GM12878 (cell line): Measurements from ENCODE around the gene GGN. TPM values are rescaled to one million over a fixed set of nuclear protein-coding genes. Genes with fewer than 3 reads are reported as not detected.
"Not testable (repeated sequence)": the region's sequence is repeated elsewhere in the genome, so short reads cannot be mapped to it uniquely, and the experiment has no call there.

Experiments
- ATAC-seq: fragments of 200-7000 bp; cut with Tn5 transposase; 3 replicates; pipeline ENCODE4 v1.9.1; 2020; ENCODE audit warnings: mild to moderate bottlenecking, moderate library complexity
- BruUV-seq: library from RNA; stranded (reverse); fragments of 400-500 nt; replicated peaks from 2 replicates; lab custom pipeline; 2021; lab: Mats Ljungman, UMichigan
- CTCF ChIA-PET: fragments of 300-600 bp; sonication (Branson Sonifier 250); formaldehyde crosslinking; extraction: SDS; loops from one replicate; lab custom pipeline; 2021; ENCODE audit warnings: inconsistent platforms; lab: Yijun Ruan, JAX
- POLR2A ChIA-PET: fragments of 350-600 bp; formaldehyde crosslinking; extraction: SDS; loops from one replicate; lab custom pipeline; 2021; ENCODE audit warnings: inconsistent platforms; lab: Charles Lee
- RAD21 ChIA-PET: fragments of 300-600 bp; sonication (Branson Sonifier 250); formaldehyde crosslinking; loops from one replicate; lab custom pipeline; 2023; ENCODE audit warnings: antibody characterized with exemption; ENCODE audit not compliant: unreplicated experiment; lab: Charles Lee
- SMC1A ChIA-PET: fragments of 300-600 bp; sonication (Branson Sonifier 250); formaldehyde crosslinking; loops from one replicate; lab custom pipeline; 2023; ENCODE audit not compliant: unreplicated experiment, uncharacterized antibody; lab: Charles Lee
- DNase-seq: peaks from one replicate; pipeline ENCODE4 v3.0.0-alpha.2; 2011; ENCODE audit warnings: low read depth, low spot score
- FAIRE-seq: peaks from 3 replicates; lab custom pipeline; 2011; peaks lifted over from hg19 to GRCh38; lab: Jason Lieb, UNC
- H2AFZ ChIP-seq: 2 replicates; pipeline ENCODE4 v1.6.0; 2011; ENCODE audit warnings: low read depth, low read length, control low read depth; ENCODE audit not compliant: control insufficient read depth
- H3K27ac ChIP-seq: 2 replicates; pipeline ENCODE4 v1.5.1; 2011; ENCODE audit warnings: control low read depth; ENCODE audit not compliant: control insufficient read depth, insufficient read depth
- H3K27me3 ChIP-seq, 2 experiments: replicated peaks in 1 of 2; 2 replicates each; pipeline versions ENCODE4 v1.6.0 to v1.6.1; 2011; ENCODE audit warnings: low read length in 1 of 2; ENCODE audit not compliant: control insufficient read depth in 2 of 2, insufficient read depth in 2 of 2
- H3K36me3 ChIP-seq, 2 experiments: 2 replicates each; pipeline ENCODE4 v1.5.1; 2011; ENCODE audit warnings: low read length in 1 of 2; ENCODE audit not compliant: control insufficient read depth in 2 of 2, insufficient read depth in 2 of 2
- H3K4me1 ChIP-seq: 2 replicates; pipeline ENCODE4 v1.6.1; 2011; ENCODE audit warnings: mild to moderate bottlenecking, low read length, moderate library complexity, mixed read lengths; ENCODE audit not compliant: control insufficient read depth, insufficient read depth
- H3K4me2 ChIP-seq: 2 replicates; pipeline ENCODE4 v1.6.0; 2011; ENCODE audit warnings: control low read depth; ENCODE audit not compliant: control insufficient read depth, insufficient read depth
- H3K4me3 ChIP-seq: fragments of 200-600 bp; sonication (generic); 2 replicates; pipeline ENCODE4 v1.5.1; 2016
- H3K79me2 ChIP-seq: 2 replicates; pipeline ENCODE4 v1.6.0; 2011; ENCODE audit warnings: low read length; ENCODE audit not compliant: control insufficient read depth, insufficient read depth
- H3K9ac ChIP-seq: 2 replicates; pipeline ENCODE4 v1.8.0; 2011; ENCODE audit warnings: low read length, control low read depth, mixed read lengths; ENCODE audit not compliant: control insufficient read depth, insufficient read depth
- H3K9me3 ChIP-seq: replicated peaks from 3 replicates; pipeline ENCODE4 v1.5.1; 2011; ENCODE audit warnings: mild to moderate bottlenecking, low read length; ENCODE audit not compliant: control insufficient read depth, insufficient read depth
- H4K20me1 ChIP-seq: 2 replicates; pipeline ENCODE4 v1.6.0; 2011; ENCODE audit not compliant: control insufficient read depth, insufficient read depth
- CREM ChIP-seq: IDR thresholded peaks from 2 replicates; pipeline ENCODE4 v1.6.1; 2014; ENCODE audit warnings: antibody characterized with exemption, low read depth
- HDGF ChIP-seq: fragments of 450-650 bp; IDR thresholded peaks from 2 replicates; pipeline ENCODE4 v1.6.1; 2016; ENCODE audit warnings: antibody characterized with exemption
- IRF4 ChIP-seq: IDR thresholded peaks from 2 replicates; pipeline ENCODE4 v1.6.1; 2011; ENCODE audit warnings: low read depth, low read length
- JUNB ChIP-seq: IDR thresholded peaks from 2 replicates; pipeline ENCODE4 v1.6.1; 2016; ENCODE audit warnings: antibody characterized with exemption, mild to moderate bottlenecking
- MXI1 ChIP-seq: fragments of 150-350 bp; IDR thresholded peaks from 2 replicates; pipeline ENCODE4 v1.6.1; 2011; ENCODE audit warnings: low read depth, mild to moderate bottlenecking, inconsistent platforms, low read length, improper control_type of control experiment
- NBN ChIP-seq: fragments of 450-650 bp; IDR thresholded peaks from 2 replicates; pipeline ENCODE4 v1.6.1; 2016
- RELA ChIP-seq: fragments of 450-650 bp; IDR thresholded peaks from 2 replicates; pipeline ENCODE4 v1.8.0; 2014; ENCODE audit warnings: borderline replicate concordance; ENCODE audit not compliant: partially characterized antibody
- SP1 ChIP-seq: IDR thresholded peaks from one replicate; pipeline ENCODE4 v1.6.1; 2011; ENCODE audit warnings: low read depth, low read length
- TCF12 ChIP-seq: IDR thresholded peaks from 2 replicates; pipeline ENCODE4 v1.6.1; 2011; ENCODE audit warnings: low read depth, mild to moderate bottlenecking, low read length
- WGBS: methylation state at CpG from one replicate; pipeline ENCODE4 v1.1.6; 2016; ENCODE audit warnings: low lambda C conversion rate; ENCODE audit not compliant: insufficient replicate concordance, insufficient coverage; ENCODE audit errors: missing lambda C conversion rate; 5-methylcytosine and 5-hydroxymethylcytosine counted together
- in situ Hi-C: fragments of 300-500 bp; cut with MboI; formaldehyde crosslinking; loops from 9 replicates; pipeline ENCODE4 v1.14.3; 2018; ENCODE audit warnings: mixed read lengths
- intact Hi-C: fragments of 100-400 bp; cut with micrococcal nuclease; formaldehyde crosslinking; loops from one replicate; pipeline ENCODE4 v1.14.2; 2022; ENCODE audit not compliant: unreplicated experiment
- polyA plus RNA-seq, 11 experiments: library from polyadenylated mRNA; depleted of rRNA in 4 of 11; unstranded in 6 of 11; stranded (reverse) in 5 of 11; fragments of >200 nt; fragmentation: Nextera tagmentation in 4 of 11; fragmentation: Illumina TruSeq in 1 of 11; extraction: Ambion mirVana in 4 of 11; extraction: Trizol in 1 of 11; gene quantifications; 1 replicate in 1 of 11; 2 replicates in 10 of 11; pipeline versions ENCODE4 v1.2.1 to v1.2.3, GENCODE V29; 2011 to 2016; ENCODE audit warnings: inconsistent platforms in 2 of 11, missing spikeins in 2 of 11, low read depth in 1 of 11
- total RNA-seq, 4 experiments: library from RNA; depleted of rRNA in 3 of 4; stranded (reverse); fragments of >200 nt in 3 of 4; fragmentation: Illumina TruSeq in 1 of 4; extraction: Trizol in 1 of 4; gene quantifications; 2 replicates each; pipeline versions ENCODE4 v1.2.1 to v1.2.3, GENCODE V29; 2013 to 2021
- TF ChIP-seq, protein P1 (sequence below): IDR thresholded peaks from 2 replicates; pipeline ENCODE4 v1.6.1; 2011; ENCODE audit warnings: borderline replicate concordance, low read depth, mild to moderate bottlenecking, moderate library complexity, low read length; ENCODE audit not compliant: insufficient read depth, poor library complexity, severe bottlenecking
- TF ChIP-seq, protein P2 (sequence below): fragments of 450-650 bp; IDR thresholded peaks from 2 replicates; pipeline ENCODE4 v1.6.1; 2017; ENCODE audit warnings: mild to moderate bottlenecking, low read depth, inconsistent platforms; ENCODE audit not compliant: poor library complexity, severe bottlenecking
- TF ChIP-seq, protein P3 (sequence below): fragments of 450-650 bp; IDR thresholded peaks from 2 replicates; pipeline ENCODE4 v1.6.1; 2017; ENCODE audit warnings: low read depth, mild to moderate bottlenecking, moderate library complexity
- TF ChIP-seq, protein P4 (sequence below): fragments of 450-650 bp; IDR thresholded peaks from 2 replicates; pipeline ENCODE4 v1.6.1; 2017; ENCODE audit warnings: mild to moderate bottlenecking, moderate library complexity

The GGN gene
- total and polyA plus RNA-seq, 10 of the 15 experiments (the other 5 are each of a cell fraction or from before 2014, with no cell fraction given): not detected

DNA sequence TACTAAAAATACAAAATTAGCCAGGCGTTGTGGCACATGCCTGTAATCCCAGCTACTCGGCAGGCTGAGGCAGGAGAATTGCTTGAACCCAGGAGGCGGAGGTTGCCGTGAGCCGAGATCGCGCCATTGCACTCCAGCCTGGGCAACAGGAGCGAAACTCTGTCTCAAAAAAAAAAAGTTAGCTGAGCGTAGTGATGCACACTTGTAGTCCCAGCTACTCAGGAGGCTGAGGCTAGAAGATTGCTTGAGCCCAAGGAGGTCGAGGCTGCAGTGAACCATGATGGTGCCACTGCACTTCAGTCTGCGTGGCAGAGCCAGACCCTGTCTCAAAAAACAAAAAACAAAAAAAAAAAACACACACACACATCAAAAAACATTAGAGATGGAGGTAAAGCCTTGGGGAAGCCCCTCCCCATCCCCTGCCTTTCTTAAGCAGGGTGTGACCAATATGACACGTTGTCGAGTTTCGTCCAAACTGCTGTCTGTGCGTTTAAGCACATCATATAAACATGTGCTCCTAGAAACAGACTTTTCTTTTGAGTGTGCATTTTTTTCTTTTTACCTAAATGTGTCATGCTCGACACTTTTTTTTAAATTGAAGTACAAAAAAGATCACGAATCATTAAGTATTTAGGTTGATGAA lies 39.3 kb upstream of the GGN start:
- WGBS: 3% methylated on average over 17 of the region's 17 CpGs
- in situ Hi-C loops, H3K36me3 ChIP-seq, H3K27ac ChIP-seq, H3K9me3 ChIP-seq, intact Hi-C loops, BruUV-seq, H3K4me3 ChIP-seq, H3K27me3 ChIP-seq, H3K79me2 ChIP-seq, H4K20me1 ChIP-seq: not testable (repeated sequence)
- FAIRE-seq: peak; percentile 78
- peak overlapping the region; percentile 19 for H3K4me2 ChIP-seq
- H2AFZ ChIP-seq: peak overlapping the region; percentile 64
- RAD21 ChIA-PET: interaction anchor here (0.8 kb wide), 1 partner anchor 404 kb away, joined by 3 read pairs; the partner anchor contains the start of gene ECH1
- H3K4me1 ChIP-seq: peaks cover 16% of the 10 kb centered on the region
- POLR2A ChIA-PET: interaction anchor here (0.6 to 0.7 kb wide), 2 partner anchors 502 to 1513 kb away, joined by 3 to 4 read pairs; no protein-coding TSS in a partner anchor
- CTCF ChIA-PET: interaction anchor here (0.7 to 1.0 kb wide), 2 partner anchors 25 to 27 kb away, joined by 3 read pairs; partner anchors contain the start of gene FAM98C
- ATAC-seq: peak; percentile 89
- H3K9ac ChIP-seq: peak overlapping the region; percentile 25
- SMC1A ChIA-PET: interaction anchor here (3.7 kb wide), 1 partner anchor 23 kb away, joined by 17 read pairs; the partner anchor contains the start of gene FAM98C
- DNase-seq: peak; percentile 55
- TF ChIP-seq, protein P1, sequence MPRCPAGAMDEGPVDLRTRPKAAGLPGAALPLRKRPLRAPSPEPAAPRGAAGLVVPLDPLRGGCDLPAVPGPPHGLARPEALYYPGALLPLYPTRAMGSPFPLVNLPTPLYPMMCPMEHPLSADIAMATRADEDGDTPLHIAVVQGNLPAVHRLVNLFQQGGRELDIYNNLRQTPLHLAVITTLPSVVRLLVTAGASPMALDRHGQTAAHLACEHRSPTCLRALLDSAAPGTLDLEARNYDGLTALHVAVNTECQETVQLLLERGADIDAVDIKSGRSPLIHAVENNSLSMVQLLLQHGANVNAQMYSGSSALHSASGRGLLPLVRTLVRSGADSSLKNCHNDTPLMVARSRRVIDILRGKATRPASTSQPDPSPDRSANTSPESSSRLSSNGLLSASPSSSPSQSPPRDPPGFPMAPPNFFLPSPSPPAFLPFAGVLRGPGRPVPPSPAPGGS: peak; percentile 72
- TF ChIP-seq TCF12 (0 out of 2 replicates have a peak, but pooled peaks have one; percentile 4), RELA (peak; percentile 52), JUNB (peak; percentile 89), HDGF (peak; percentile 62; the same call in 1 of the 2 replicates), IRF4 (peak; percentile 56; the same call in 1 of the 2 replicates), NBN (peak; percentile 81), SP1 (peak; percentile 26), MXI1 (0 out of 2 replicates have a peak, but pooled peaks have one; percentile 50), CREM (peak; percentile 64; the same call in 1 of the 2 replicates)
- TF ChIP-seq, protein P2, sequence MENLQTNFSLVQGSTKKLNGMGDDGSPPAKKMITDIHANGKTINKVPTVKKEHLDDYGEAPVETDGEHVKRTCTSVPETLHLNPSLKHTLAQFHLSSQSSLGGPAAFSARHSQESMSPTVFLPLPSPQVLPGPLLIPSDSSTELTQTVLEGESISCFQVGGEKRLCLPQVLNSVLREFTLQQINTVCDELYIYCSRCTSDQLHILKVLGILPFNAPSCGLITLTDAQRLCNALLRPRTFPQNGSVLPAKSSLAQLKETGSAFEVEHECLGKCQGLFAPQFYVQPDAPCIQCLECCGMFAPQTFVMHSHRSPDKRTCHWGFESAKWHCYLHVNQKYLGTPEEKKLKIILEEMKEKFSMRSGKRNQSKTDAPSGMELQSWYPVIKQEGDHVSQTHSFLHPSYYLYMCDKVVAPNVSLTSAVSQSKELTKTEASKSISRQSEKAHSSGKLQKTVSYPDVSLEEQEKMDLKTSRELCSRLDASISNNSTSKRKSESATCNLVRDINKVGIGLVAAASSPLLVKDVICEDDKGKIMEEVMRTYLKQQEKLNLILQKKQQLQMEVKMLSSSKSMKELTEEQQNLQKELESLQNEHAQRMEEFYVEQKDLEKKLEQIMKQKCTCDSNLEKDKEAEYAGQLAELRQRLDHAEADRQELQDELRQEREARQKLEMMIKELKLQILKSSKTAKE: peak; percentile 83
- TF ChIP-seq, protein P3, sequence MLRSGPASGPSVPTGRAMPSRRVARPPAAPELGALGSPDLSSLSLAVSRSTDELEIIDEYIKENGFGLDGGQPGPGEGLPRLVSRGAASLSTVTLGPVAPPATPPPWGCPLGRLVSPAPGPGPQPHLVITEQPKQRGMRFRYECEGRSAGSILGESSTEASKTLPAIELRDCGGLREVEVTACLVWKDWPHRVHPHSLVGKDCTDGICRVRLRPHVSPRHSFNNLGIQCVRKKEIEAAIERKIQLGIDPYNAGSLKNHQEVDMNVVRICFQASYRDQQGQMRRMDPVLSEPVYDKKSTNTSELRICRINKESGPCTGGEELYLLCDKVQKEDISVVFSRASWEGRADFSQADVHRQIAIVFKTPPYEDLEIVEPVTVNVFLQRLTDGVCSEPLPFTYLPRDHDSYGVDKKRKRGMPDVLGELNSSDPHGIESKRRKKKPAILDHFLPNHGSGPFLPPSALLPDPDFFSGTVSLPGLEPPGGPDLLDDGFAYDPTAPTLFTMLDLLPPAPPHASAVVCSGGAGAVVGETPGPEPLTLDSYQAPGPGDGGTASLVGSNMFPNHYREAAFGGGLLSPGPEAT: peak; percentile 81; the same call in 1 of the 2 replicates
- TF ChIP-seq, protein P4, sequence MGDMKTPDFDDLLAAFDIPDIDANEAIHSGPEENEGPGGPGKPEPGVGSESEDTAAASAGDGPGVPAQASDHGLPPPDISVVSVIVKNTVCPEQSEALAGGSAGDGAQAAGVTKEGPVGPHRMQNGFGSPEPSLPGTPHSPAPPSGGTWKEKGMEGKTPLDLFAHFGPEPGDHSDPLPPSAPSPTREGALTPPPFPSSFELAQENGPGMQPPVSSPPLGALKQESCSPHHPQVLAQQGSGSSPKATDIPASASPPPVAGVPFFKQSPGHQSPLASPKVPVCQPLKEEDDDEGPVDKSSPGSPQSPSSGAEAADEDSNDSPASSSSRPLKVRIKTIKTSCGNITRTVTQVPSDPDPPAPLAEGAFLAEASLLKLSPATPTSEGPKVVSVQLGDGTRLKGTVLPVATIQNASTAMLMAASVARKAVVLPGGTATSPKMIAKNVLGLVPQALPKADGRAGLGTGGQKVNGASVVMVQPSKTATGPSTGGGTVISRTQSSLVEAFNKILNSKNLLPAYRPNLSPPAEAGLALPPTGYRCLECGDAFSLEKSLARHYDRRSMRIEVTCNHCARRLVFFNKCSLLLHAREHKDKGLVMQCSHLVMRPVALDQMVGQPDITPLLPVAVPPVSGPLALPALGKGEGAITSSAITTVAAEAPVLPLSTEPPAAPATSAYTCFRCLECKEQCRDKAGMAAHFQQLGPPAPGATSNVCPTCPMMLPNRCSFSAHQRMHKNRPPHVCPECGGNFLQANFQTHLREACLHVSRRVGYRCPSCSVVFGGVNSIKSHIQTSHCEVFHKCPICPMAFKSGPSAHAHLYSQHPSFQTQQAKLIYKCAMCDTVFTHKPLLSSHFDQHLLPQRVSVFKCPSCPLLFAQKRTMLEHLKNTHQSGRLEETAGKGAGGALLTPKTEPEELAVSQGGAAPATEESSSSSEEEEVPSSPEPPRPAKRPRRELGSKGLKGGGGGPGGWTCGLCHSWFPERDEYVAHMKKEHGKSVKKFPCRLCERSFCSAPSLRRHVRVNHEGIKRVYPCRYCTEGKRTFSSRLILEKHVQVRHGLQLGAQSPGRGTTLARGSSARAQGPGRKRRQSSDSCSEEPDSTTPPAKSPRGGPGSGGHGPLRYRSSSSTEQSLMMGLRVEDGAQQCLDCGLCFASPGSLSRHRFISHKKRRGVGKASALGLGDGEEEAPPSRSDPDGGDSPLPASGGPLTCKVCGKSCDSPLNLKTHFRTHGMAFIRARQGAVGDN: peak; percentile 57; the same call in 1 of the 2 replicates
